K562 (cell line): ENCODE results near the gene DTL. TPM values are rescaled to one million over a fixed set of nuclear protein-coding genes. Genes with fewer than 3 reads are reported as not detected.

Experiments
- CBFA2T3 ChIP-seq: fragments of 450-650 bp; IDR thresholded peaks from 2 replicates; pipeline ENCODE4 v1.6.1; 2017
- EHMT2 ChIP-seq: fragments of 450-650 bp; IDR thresholded peaks from 2 replicates; pipeline ENCODE4 v1.6.1; 2018; ENCODE audit warnings: antibody characterized with exemption
- ELF2 ChIP-seq: fragments of 250-450 bp; sonication (Bioruptor Pico); IDR thresholded peaks from 2 replicates; pipeline ENCODE4 v1.5.0; 2021; ENCODE audit warnings: mild to moderate bottlenecking
- MCM2 ChIP-seq: fragments of 450-650 bp; IDR thresholded peaks from 2 replicates; pipeline ENCODE4 v1.6.1; 2017; ENCODE audit warnings: low read depth, mild to moderate bottlenecking
- MTF1 ChIP-seq: fragments of 250-450 bp; sonication (Bioruptor Pico); IDR thresholded peaks from 2 replicates; pipeline ENCODE4 v1.9.0; 2021; ENCODE audit warnings: moderate library complexity, mild to moderate bottlenecking, inconsistent platforms, borderline replicate concordance
- NELFE ChIP-seq: IDR thresholded peaks from 2 replicates; pipeline ENCODE4 v1.6.1; 2011; ENCODE audit warnings: mild to moderate bottlenecking; ENCODE audit not compliant: insufficient read depth, insufficient read length
- NR2C1 ChIP-seq, 2 experiments: fragments of 450-650 bp; IDR thresholded peaks; 2 replicates each; pipeline ENCODE4 v1.6.1; 2017; ENCODE audit warnings: mild to moderate bottlenecking in 2 of 2, antibody characterized with exemption in 1 of 2, inconsistent platforms in 1 of 2, missing compliant biosample characterization in 1 of 2, missing genetic modification characterization in 1 of 2
- POLR2A ChIP-seq: fragments of 450-650 bp; conservative IDR thresholded peaks from 2 replicates; pipeline ENCODE4 v1.6.1; 2016
- RFX1 ChIP-seq: fragments of 450-650 bp; IDR thresholded peaks from 2 replicates; pipeline ENCODE4 v1.6.1; 2016; ENCODE audit warnings: mild to moderate bottlenecking, moderate library complexity
- TBP ChIP-seq: optimal IDR thresholded peaks from 2 replicates; pipeline ENCODE3; 2011; ENCODE audit warnings: low read depth, low read length, improper control_type of control experiment
- THRB ChIP-seq: fragments of 450-650 bp; formaldehyde crosslinking; conservative IDR thresholded peaks from 2 replicates; pipeline ENCODE4 v1.4.0; 2022; ENCODE audit warnings: mild to moderate bottlenecking, missing genetic modification characterization
- ZBTB11 ChIP-seq, 3 experiments: fragments of 200-800 bp in 1 of 3; fragments of 250-450 bp in 1 of 3; fragments of 450-650 bp in 1 of 3; sonication (Bioruptor Pico) in 1 of 3; sonication (Bioruptor generic) in 1 of 3; formaldehyde crosslinking in 1 of 3; IDR thresholded peaks; 2 replicates each; pipeline versions ENCODE4 v1.6.1 to v1.8.0; 2016 to 2022; ENCODE audit warnings: mild to moderate bottlenecking in 2 of 3, missing genetic modification characterization in 2 of 3, missing compliant biosample characterization in 1 of 3, moderate library complexity in 1 of 3
- ZC3H8 ChIP-seq: fragments of 450-650 bp; IDR thresholded peaks from 2 replicates; pipeline ENCODE4 v1.6.1; 2017
- ZNF274 ChIP-seq: IDR thresholded peaks from 2 replicates; pipeline ENCODE4 v1.6.1; 2011; ENCODE audit warnings: low read depth, mild to moderate bottlenecking, low read length, moderate library complexity, borderline replicate concordance
- ZNF436 ChIP-seq: fragments of 250-450, 450-650 bp; sonication (Bioruptor Pico); formaldehyde crosslinking; IDR thresholded peaks from 2 replicates; pipeline ENCODE4 v1.7.0; 2020; ENCODE audit warnings: mild to moderate bottlenecking
- ZNF764 ChIP-seq: fragments of 250-450 bp; sonication (Bioruptor Pico); IDR thresholded peaks from 2 replicates; pipeline ENCODE4 v1.4.0; 2020; ENCODE audit warnings: low read depth, mild to moderate bottlenecking, moderate library complexity
- polyA plus RNA-seq, 8 experiments: library from polyadenylated mRNA; depleted of rRNA in 4 of 8; stranded (reverse) in 5 of 8; unstranded in 3 of 8; fragments of >200 nt; fragmentation: Nextera tagmentation in 2 of 8; fragmentation: Illumina TruSeq in 1 of 8; extraction: Ambion mirVana in 2 of 8; extraction: Trizol in 1 of 8; gene quantifications; 2 replicates each; pipeline versions ENCODE4 v1.2.1 to v1.2.3, GENCODE V29; 2011 to 2014; ENCODE audit warnings: inconsistent platforms in 1 of 8, missing spikeins in 1 of 8
- total RNA-seq, 7 experiments: library from RNA; depleted of rRNA in 6 of 7; stranded (reverse); fragments of >200 nt in 6 of 7; fragmentation: Illumina TruSeq in 2 of 7; extraction: Trizol in 2 of 7; gene quantifications; 2 replicates each; pipeline versions ENCODE4 v1.2.1 to v1.2.3, GENCODE V29; 2011 to 2021; ENCODE audit warnings: low replicate concordance in 1 of 7
- TF ChIP-seq, protein P1 (sequence below): fragments of 450-650 bp; IDR thresholded peaks from 2 replicates; pipeline ENCODE4 v1.6.1; 2016; ENCODE audit warnings: borderline replicate concordance
- TF ChIP-seq, protein P2 (sequence below): fragments of 450-650 bp; IDR thresholded peaks from 2 replicates; pipeline ENCODE4 v1.6.1; 2018; ENCODE audit not compliant: partially characterized antibody

Gene DTL
- total and polyA plus RNA-seq, 9 of the 15 experiments (the other 6 are each of a cell fraction or from before 2014, with no cell fraction given): 38.3 to 81.0 (median 63.2) TPM

DNA sequence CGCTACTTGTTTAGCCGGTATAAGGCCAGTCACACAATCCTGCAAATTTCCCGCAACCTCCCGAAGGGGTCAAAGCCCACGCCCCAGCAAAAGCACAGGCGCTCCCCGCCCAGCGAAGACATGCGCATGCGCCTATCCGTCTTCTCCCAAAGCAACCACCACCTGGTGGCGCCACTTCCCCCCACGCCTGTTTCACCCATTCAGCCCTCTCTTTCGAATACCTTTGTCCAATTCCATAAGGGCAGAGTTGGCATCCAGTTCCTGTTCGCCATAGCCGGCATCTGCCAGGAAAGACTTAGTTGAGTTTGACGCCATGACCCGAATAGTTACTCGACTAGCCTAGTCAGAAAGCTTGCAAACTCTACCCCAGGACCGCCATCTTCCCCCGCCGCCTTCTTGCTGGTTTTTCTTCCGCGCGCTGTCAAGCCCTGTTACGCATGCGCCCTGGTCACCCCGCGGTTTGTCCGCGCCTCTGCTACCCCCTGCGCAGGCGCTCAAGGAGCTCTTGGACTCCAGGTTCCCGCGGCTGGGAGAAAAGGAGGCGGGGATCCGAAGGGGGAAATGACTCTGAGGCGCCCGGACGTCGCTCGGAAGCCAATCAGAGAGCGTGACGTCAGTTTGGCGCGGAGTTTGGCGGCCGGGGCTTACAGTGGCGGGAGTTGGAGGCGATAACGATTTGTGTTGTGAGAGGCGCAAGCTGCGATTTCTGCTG, at the start of gene DTL, which contains the start of gene INTS7 (continued):
- TF ChIP-seq, protein P1, sequence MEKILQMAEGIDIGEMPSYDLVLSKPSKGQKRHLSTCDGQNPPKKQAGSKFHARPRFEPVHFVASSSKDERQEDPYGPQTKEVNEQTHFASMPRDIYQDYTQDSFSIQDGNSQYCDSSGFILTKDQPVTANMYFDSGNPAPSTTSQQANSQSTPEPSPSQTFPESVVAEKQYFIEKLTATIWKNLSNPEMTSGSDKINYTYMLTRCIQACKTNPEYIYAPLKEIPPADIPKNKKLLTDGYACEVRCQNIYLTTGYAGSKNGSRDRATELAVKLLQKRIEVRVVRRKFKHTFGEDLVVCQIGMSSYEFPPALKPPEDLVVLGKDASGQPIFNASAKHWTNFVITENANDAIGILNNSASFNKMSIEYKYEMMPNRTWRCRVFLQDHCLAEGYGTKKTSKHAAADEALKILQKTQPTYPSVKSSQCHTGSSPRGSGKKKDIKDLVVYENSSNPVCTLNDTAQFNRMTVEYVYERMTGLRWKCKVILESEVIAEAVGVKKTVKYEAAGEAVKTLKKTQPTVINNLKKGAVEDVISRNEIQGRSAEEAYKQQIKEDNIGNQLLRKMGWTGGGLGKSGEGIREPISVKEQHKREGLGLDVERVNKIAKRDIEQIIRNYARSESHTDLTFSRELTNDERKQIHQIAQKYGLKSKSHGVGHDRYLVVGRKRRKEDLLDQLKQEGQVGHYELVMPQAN: peak; percentile 99
- TF ChIP-seq ELF2 (CRISPR knock-in tag): no peak
- no peak for TF ChIP-seq MCM2
- no peak for TF ChIP-seq NELFE
- TF ChIP-seq, protein P2, sequence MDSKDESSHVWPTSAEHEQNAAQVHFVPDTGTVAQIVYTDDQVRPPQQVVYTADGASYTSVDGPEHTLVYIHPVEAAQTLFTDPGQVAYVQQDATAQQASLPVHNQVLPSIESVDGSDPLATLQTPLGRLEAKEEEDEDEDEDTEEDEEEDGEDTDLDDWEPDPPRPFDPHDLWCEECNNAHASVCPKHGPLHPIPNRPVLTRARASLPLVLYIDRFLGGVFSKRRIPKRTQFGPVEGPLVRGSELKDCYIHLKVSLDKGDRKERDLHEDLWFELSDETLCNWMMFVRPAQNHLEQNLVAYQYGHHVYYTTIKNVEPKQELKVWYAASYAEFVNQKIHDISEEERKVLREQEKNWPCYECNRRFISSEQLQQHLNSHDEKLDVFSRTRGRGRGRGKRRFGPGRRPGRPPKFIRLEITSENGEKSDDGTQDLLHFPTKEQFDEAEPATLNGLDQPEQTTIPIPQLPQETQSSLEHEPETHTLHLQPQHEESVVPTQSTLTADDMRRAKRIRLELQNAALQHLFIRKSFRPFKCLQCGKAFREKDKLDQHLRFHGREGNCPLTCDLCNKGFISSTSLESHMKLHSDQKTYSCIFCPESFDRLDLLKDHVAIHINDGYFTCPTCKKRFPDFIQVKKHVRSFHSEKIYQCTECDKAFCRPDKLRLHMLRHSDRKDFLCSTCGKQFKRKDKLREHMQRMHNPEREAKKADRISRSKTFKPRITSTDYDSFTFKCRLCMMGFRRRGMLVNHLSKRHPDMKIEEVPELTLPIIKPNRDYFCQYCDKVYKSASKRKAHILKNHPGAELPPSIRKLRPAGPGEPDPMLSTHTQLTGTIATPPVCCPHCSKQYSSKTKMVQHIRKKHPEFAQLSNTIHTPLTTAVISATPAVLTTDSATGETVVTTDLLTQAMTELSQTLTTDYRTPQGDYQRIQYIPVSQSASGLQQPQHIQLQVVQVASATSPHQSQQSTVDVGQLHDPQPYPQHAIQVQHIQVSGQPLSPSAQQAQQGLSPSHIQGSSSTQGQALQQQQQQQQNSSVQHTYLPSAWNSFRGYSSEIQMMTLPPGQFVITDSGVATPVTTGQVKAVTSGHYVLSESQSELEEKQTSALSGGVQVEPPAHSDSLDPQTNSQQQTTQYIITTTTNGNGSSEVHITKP: peak; percentile 73
- peak; percentile 88; the same call in 1 of the 2 replicates for TF ChIP-seq ZC3H8
- peak; percentile 99 for TF ChIP-seq POLR2A
- 0 out of 2 replicates have a peak, but pooled peaks have one; percentile 18 for TF ChIP-seq CBFA2T3
- TF ChIP-seq EHMT2: peak; percentile 91
- TF ChIP-seq MTF1 (CRISPR knock-in tag): no peak
- no peak for TF ChIP-seq ZNF436 (CRISPR knock-in tag)
- TF ChIP-seq THRB (CRISPR knock-in tag): peak; percentile 98
- TF ChIP-seq ZNF274: no peak
- TF ChIP-seq RFX1: peak; percentile 64
- peak; percentile 89 for TF ChIP-seq TBP
- peak in 1 of 3 experiments; percentile 38; a peak in 2 of 6 replicates for TF ChIP-seq ZBTB11 (CRISPR knock-in tag; IDR thresholded peaks at IDR 0.05)
- TF ChIP-seq ZNF764 (CRISPR knock-in tag): no peak
- TF ChIP-seq NR2C1 (IDR thresholded peaks at IDR 0.05): peak; percentile 90
- peak; percentile 87 for TF ChIP-seq NR2C1 (tag; IDR thresholded peaks at IDR 0.05)
